ENCODE measurements around the gene ELAVL4. TPM values are rescaled to one million over a fixed set of nuclear protein-coding genes. Genes with fewer than 3 reads are reported as not detected.
"Not testable (repeated sequence)": the region's sequence is repeated elsewhere in the genome, so short reads cannot be mapped to it uniquely, and the experiment has no call there.

ELAVL4 gene
- total RNA-seq, 1 experiment from 2014 or later, result not detected

DNA sequence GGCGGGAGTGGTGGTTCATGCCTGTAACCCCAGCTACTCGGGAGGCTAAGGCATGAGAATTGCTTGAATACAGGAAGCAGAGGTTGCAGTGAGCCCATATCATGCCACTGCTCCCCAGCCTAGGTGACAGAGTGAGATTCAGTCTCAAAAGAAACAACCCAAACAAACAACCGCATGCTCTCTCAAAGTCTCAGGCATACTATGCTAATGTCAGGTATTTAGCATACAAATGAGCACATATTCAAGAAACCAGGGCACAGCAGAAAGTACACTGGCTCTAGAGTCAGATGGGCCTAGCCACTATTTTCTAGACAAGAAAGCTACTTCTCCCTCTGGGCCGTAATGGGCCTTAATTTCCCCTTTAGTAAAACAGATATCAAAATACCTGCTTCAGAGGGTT is 55.0 kb downstream of the ELAVL4 start:
- Histone ChIP-seq H3K9me3 (no peaks in the 10 kb centered on the region), H3K4me1 (no peaks in the 10 kb centered on the region), H3K27me3 (replicated peaks; ENCODE audit: control insufficient read depth, insufficient read depth, low read length) (no peaks in the 10 kb centered on the region), H3K4me3 (ENCODE audit: low read depth, low read length) (no peak overlapping the region), H3K36me3 (ENCODE audit: control insufficient read depth, insufficient read depth, low read length) (no peaks in the 10 kb centered on the region)
- ChIA-PET CTCF (no interaction called here), POLR2A (no interaction called here)
- H3K9me3 Mint-ChIP-seq (ENCODE audit: unreplicated experiment), result no peaks in the 10 kb centered on the region
- BruUV-seq (replicated peaks), result no TSS peak
- no peak overlapping the region for H3K4me3 Mint-ChIP-seq (ENCODE audit: unreplicated experiment)
- H3K27me3 Mint-ChIP-seq (ENCODE audit: insufficient read depth, unreplicated experiment), result peaks cover 2% of the 10 kb centered on the region
- no peaks in the 10 kb centered on the region for H3K4me1 Mint-ChIP-seq (ENCODE audit: low read depth, unreplicated experiment)
- H3K36me3 Mint-ChIP-seq (ENCODE audit: insufficient read depth, unreplicated experiment), result no peaks in the 10 kb centered on the region
- TF ChIP-seq, protein P1, sequence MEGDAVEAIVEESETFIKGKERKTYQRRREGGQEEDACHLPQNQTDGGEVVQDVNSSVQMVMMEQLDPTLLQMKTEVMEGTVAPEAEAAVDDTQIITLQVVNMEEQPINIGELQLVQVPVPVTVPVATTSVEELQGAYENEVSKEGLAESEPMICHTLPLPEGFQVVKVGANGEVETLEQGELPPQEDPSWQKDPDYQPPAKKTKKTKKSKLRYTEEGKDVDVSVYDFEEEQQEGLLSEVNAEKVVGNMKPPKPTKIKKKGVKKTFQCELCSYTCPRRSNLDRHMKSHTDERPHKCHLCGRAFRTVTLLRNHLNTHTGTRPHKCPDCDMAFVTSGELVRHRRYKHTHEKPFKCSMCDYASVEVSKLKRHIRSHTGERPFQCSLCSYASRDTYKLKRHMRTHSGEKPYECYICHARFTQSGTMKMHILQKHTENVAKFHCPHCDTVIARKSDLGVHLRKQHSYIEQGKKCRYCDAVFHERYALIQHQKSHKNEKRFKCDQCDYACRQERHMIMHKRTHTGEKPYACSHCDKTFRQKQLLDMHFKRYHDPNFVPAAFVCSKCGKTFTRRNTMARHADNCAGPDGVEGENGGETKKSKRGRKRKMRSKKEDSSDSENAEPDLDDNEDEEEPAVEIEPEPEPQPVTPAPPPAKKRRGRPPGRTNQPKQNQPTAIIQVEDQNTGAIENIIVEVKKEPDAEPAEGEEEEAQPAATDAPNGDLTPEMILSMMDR (IDR thresholded peaks at IDR 0.05; ENCODE audit: insufficient read depth in 1 of 2, low read depth in 1 of 2, low read length in 1 of 2, severe bottlenecking in 1 of 2, unreplicated experiment in 1 of 2), result no peak
- intact Hi-C loops (cut with micrococcal nuclease; ENCODE audit: unreplicated experiment), result no loop called here
- DNase-seq, result no peak
- no peak overlapping the region for H3K27ac Mint-ChIP-seq (ENCODE audit: unreplicated experiment)

DNA sequence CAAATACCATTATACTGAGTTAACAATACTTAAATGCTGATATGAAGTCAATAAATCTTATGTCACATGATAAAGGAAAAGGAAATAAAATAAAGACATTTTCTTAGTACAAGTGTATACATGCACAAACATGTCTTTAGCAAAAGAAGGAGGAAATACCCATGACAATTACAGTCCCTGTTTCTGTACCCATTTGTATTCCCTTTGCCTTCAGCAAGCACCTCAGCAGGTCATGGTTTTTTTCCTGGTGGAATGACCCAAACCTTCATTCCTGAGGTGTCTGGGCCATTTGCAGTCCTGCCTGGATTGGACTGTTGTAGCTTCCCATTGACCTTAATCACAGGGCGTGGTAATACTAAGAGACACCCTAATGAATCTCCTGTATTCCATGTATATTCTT is 57.6 kb downstream of the ELAVL4 start:
- H3K27me3 ChIP-seq (replicated peaks; ENCODE audit: control insufficient read depth, insufficient read depth, low read length); intact Hi-C loops (cut with micrococcal nuclease; ENCODE audit: unreplicated experiment); H3K9me3 Mint-ChIP-seq (ENCODE audit: unreplicated experiment); H3K4me3 ChIP-seq (ENCODE audit: low read depth, low read length); BruUV-seq (replicated peaks); H3K4me1 ChIP-seq; DNase-seq; H3K36me3 ChIP-seq (ENCODE audit: control insufficient read depth, insufficient read depth, low read length); CTCF ChIA-PET; H3K4me3 Mint-ChIP-seq (ENCODE audit: unreplicated experiment); H3K27ac Mint-ChIP-seq (ENCODE audit: unreplicated experiment); H3K36me3 Mint-ChIP-seq (ENCODE audit: insufficient read depth, unreplicated experiment); H3K9me3 ChIP-seq; H3K27me3 Mint-ChIP-seq (ENCODE audit: insufficient read depth, unreplicated experiment); H3K4me1 Mint-ChIP-seq (ENCODE audit: low read depth, unreplicated experiment); POLR2A ChIA-PET: not testable (repeated sequence)

DNA sequence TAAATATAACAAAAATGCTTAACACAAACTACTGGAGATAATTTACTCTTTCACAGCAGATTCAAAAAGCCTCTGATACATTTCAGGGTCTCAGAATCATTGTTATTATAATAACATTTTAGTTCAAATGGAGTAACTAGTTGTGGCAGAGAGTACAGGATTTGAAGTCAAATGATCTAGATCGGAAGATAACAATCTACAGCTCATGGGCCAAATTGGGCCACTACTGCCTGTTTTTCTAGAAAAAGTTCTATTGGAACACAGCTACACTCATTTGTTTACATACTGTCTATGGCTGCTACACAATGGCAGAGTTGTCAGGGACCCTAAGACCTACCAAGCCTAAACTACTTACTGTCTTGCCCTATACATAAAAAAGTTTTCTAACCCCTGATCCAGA is 63.6 kb downstream of the ELAVL4 start:
- intact Hi-C loops (cut with micrococcal nuclease; ENCODE audit: unreplicated experiment), result no loop called here
- Mint-ChIP-seq H3K27ac (ENCODE audit: unreplicated experiment) (no peak overlapping the region), H3K4me1 (ENCODE audit: low read depth, unreplicated experiment) (no peaks in the 10 kb centered on the region)

More for the DNA sequence above, 63.6 kb downstream of the ELAVL4 start:
- H3K4me1 ChIP-seq, result no peaks in the 10 kb centered on the region
- BruUV-seq (replicated peaks), result no TSS peak
- H3K9me3 ChIP-seq, result no peaks in the 10 kb centered on the region
- Mint-ChIP-seq H3K9me3 (ENCODE audit: unreplicated experiment) (no peaks in the 10 kb centered on the region), H3K27me3 (ENCODE audit: insufficient read depth, unreplicated experiment) (peaks cover 10% of the 10 kb centered on the region), H3K36me3 (ENCODE audit: insufficient read depth, unreplicated experiment) (no peaks in the 10 kb centered on the region), H3K4me3 (ENCODE audit: unreplicated experiment) (no peak overlapping the region)
- TF ChIP-seq, protein P1 (IDR thresholded peaks at IDR 0.05; ENCODE audit: insufficient read depth in 1 of 2, low read depth in 1 of 2, low read length in 1 of 2, severe bottlenecking in 1 of 2, unreplicated experiment in 1 of 2), result no peak
- DNase-seq, result no peak
- H3K27me3 ChIP-seq (replicated peaks; ENCODE audit: control insufficient read depth, insufficient read depth, low read length), result no peaks in the 10 kb centered on the region
- ChIA-PET CTCF (no interaction called here), POLR2A (no interaction called here)
- H3K36me3 ChIP-seq (ENCODE audit: control insufficient read depth, insufficient read depth, low read length), result no peaks in the 10 kb centered on the region
- no peak overlapping the region for H3K4me3 ChIP-seq (ENCODE audit: low read depth, low read length)
